T1000 (cell line): ENCODE results near the gene WRAP53.

ENCODE experiments used
- DNase-seq: peaks from one replicate; lab custom pipeline; 2025; ENCODE audit warnings: mixed read lengths; lab: John Stamatoyannopoulos, UW

WRAP53 gene

DNA sequence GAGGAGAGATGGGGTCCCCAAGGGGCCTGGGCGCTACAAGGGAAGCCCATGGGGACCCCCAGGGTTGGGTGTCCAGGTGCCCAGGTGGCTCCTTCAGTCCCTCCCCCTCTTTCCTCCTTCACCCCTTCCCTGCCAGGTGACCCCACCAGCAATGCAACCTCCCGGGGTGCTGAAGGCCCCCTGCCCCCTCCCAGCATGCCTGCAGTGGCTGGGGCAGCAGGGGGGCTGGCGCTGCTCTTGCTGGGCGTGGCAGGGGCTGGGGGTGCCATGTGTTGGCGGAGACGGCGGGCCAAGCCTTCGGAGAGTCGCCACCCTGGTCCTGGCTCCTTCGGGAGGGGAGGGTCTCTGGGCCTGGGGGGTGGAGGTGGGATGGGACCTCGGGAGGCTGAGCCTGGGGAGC is 20.8 kb downstream of the WRAP53 start:
- DNase-seq: no peak

DNA sequence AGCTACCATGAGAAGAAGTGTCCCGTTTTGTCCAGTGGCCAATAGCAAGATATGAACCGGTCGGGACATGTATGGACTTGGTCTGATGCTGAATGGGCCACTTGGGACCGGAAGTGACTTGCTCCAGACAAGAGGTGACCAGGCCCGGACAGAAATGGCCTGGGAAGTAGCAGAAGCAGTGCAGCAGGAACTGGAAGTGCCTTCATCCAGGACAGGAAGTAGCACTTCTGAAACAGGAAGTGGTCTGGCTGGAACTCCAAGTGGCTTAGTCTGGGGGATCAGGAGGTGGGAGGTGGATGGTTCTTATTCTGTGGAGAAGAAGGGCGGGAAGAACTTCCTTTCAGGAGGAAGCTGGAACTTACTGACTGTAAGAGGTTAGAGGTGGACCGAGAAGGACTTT is 22.0 kb downstream of the WRAP53 start:
- DNase-seq: no peak

DNA sequence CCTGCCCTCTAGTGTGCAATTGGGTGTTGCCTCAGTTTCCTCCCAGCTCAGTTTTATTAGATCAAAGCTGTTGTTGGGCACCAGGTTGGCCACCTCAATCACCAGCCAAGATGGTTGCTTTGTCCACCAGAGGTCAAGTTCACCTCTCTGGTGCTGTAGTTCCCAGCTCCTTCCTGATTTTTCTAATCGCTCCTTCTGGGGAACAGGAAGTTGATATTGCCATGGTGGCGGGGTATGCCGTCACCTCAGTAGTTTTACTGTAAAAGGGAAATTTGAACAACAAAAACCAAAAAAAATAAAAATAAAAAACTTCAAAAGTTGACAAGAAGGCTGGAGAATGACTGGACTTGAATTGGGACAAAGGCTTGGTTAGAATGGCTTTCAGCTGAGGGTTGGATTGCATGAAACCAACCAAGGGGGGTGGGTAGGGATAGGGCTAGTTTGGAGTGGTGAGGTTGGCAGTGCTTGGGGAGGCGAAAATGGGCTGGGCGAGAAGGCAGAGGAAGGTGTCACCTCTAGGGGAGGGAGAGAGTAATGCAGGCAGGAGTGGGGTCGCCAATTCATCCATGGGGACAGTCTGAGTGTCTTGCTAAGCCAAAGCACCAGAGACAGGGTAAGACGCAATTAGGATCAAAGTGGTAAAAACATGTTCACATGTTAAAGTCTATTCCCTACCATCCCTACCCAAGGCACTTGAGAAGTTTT is 22.9 kb downstream of the WRAP53 start:
- no peak for DNase-seq

DNA sequence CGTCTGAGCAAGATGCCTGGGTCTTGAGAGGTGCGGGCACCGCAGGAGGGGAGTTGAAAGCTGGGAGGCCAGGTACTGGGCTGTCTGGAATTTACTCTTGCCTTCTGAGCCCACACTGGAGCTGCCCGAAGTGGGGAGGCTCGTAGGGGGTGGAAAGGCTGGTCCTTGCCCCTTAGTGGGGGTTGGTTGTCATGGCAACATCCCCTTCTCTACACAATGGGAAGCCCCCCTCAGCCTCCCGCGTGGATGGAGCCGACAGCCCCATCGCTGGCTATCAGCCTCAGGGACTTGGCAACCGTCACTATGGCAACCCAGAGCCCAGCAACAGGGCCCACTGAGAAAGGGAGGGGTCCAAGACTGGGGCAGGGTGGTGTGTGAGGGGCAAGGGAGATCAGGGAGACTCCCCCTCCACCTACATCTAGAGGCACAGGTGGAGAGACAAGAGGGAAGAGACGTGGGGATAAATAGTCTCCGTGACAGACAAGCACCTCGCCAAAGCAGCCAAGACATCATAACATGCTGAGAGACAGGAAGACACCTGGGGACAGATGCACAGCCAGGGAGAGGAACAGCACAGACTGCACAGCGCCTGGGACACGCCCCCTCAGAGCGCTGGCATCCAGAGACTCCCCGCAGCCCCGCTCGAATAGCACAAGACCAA is 24.0 kb downstream of the WRAP53 start:
- no peak for DNase-seq

DNA sequence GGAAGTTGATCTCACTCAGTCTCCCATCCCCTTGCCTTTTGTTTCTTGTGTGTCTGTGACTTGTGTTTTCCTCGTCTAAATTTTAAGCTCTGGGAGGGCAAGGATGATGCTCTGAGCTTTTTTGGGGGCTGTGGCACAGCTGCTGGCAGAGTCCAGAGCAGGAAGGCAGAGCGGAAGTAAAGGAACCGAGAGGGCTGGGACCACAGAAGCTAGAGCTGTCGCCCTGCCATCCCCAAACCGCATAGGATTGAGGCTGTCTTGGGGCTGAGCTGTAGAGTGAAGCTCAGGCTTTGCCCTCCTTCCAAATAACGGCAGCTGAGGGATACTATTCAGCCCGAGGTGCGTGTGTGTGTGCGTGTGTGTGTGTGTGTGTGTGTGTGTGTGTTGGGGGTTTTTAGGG is 25.5 kb downstream of the WRAP53 start:
- no peak for DNase-seq

DNA sequence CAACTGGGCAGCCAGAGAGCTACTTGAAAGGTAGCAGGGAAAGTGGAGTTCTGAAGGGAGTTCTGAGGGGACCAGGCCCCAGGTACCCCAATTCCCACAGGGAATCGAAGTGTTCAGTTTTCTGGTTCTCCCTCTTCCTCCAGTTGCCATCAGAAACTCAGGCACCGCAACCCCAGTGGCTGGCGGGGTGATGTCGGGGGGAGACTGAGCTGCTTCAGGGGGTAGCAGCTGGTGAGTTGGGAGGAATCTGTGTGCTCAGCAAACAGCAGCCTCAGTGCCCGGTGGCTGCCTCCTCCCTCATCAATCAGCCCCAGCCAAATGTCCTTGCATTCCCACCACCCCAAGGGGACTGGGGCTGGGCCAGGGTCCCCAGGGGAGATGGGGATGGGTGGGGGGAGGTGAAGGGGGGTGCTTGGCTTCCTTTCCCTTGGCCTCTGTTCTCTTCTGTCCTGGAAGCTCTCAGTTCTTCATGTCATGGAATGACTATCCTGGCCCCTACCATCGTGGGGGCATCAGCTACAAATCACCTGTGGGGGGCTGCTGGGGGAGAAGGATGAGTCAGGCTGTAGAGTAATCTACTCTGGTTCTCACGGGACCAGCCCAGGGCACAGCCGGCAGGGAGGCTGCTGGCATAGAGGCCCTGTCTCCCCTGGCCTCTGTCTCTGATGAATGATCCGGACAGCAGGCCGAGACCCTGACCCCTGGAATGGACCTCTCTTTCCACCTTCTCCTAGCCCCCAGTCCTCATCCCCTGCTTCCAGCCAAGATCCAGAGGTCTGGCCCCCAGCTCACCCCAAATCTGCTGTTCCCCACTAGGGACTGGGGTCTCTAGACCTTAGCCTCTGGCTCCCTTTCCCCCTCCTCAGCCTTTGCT is 26.7 kb downstream of the WRAP53 start:
- no peak for DNase-seq

DNA sequence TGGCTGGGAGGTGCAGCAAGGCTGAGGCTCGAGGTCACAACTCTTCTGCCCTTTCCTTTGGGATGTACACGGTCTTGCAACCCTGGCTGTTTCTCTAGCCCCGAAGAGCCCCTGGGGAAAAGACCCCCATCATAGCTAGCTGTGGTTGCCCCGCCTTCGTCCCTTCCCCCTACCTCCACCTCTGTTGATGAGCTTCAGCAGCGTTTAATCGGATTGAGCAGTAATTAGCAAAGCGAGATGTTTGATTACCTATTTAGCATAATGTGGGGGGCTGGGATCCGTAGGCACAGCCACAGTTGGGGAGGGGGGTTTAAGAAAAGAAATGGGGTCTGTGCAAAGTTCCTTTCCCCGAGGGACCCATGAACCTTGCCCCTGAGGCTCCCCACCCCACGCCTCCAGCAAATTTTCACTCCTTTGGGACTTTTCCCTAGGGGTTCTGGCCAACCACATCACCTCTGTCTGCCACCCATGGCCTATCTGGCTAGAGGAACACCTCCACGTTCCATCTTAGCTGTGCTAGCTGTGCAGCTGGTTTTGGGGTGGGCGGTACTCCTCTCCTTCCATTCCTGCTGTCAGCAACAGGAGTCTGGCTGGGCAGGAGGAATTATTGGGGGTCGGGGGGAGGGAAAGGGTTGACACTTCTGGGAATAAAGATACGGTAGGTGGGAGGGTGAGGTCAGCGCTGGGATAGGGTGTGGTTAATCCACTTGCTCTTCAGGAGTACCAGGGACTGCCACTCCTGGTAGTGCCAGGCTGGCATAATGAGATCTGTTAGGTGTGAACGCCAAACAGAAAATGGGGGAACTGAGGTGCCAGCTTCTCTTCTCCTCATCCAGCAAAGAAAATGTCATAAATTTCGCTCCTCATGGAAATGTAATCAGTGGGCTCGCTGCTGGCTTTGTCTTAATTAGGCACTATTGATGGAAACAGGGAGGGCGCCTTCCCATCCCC is 27.9 kb downstream of the WRAP53 start:
- DNase-seq: no peak

DNA sequence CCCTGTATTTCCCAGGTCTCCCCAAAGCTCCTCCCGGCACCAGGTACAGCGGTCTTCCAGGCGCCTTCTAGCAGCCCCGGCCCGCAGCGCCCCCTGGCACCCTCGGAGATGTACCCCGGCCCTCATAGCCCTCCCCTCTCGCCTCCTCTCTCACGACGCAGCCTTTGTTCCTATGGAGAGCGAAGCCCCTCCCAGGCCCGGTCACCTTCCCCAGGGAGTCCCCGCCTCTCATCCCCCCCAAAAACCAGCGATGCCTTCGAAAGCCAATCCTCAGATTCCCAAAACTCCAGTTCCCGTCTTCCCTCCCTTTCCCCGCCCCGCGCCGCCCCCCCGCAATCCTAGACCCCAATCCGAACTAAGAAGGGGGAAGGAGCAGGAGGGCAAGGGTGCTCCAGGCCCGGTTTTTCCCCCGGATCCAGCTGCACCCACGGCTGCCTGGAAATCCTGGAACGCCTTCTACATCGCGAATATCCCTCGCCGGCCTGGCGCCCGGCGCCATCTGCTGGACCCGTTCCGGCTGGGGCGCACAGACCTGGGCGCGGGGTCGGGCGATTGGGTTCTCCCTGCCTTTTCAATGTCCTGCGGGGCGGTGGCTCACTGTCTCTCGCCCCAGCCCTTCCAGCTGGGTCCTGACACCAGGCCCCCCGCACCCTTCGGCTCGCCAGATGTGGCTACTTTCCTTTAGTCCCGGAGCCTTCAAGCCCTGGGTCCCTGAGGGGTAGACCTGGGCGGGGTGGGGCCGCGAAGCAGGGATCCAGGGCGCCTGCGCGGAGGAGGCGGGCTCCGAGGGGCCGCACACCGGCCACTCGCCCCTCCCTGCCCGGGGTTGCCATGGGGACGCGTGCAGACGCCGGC is 28.9 kb downstream of the WRAP53 start, which contains the start of gene DNAH2:
Gene DNAH2, plus strand, starts transcription at position 844 of the 855 bp plus-strand sequence. CDS start 1,991 bp downstream, outside the sequence.
- peak; percentile 80 for DNase-seq

DNA sequence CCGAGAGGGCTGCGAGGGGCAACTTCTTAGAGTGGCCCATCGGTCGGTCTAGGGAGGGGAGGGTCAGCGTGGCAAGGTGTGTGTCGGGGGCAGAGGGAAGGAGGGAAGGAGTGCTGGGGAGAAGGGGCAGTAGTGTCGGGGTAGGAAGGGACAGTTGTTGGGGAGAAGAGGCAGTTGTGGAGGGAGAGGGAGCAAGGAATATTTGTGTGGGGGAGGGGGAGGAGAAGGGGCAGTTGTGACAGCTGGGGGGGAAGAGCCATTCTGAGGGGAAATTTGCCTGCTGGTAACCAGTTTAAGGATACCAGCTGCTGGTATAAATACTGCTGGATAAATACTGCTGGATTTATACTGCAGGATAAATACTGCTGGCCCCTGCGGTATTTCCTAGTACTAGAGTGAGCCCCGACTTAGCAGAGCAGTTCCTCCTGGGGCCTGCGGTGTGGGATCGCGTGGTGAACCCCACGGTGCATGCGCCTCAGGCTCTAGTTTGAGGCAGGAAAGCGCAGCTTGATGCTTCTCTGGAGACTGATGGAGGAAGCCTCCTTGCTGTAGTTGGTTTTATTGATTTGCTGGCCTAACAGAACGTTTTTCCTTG is 29.6 kb downstream of the WRAP53 start:
- DNase-seq: no peak

DNA sequence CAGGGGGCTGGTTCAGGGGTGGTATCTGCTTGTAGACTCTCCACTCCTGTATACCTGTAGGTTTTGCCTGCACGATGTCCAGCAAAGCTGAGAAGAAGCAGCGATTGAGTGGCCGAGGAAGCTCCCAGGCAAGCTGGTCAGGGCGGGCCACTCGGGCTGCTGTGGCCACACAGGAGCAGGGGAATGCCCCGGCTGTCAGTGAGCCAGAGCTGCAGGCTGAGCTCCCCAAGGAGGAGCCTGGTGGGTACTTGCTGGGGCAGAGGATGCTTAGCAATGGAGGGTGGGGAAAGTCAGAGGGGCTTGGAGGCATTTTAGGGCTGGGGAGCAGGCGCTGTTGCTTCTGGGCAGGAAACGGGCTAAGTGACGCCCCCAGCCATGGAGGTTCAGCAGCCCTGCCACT is 31.4 kb downstream of the WRAP53 start:
- no peak for DNase-seq

DNA sequence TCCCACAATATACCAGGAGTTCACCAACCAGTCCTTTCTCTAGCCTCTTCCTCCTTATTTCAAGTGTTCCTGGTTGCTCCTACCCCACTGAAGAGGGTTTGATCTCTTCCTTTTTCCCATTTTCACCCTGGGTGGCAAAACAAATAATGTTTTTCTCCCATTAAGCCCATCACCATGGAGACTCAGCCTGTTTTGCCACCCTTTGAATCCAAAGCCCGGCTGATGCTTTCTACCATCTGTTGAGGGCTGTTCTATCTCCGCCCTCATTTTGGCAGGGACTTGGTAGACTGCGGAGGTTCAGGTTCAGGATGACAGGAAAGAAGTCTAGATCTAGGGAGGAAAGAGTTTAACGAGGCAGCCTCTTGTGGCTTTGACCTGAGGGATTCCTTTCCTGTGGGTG is 31.8 kb downstream of the WRAP53 start:
- no peak for DNase-seq

DNA sequence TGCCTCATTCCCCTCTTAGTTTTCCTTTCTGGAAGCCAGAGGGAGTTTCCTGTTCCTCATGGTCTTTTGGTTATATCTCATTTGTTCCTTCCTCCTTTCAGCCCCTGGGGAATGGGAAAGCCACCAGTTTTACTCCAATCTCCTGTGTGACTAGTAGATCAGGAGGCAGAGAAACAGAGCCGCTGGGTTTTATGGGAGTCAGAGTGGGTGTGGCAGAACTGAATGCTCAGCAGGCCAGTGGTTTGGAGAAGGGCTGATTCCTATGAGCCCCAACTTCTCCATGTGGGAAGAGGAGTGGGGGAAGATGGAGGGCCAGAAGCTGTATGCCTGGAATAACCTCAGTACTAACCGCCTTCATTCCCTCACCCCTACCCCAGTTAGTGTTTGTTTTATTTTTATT is 33.3 kb downstream of the WRAP53 start:
- no peak for DNase-seq

DNA sequence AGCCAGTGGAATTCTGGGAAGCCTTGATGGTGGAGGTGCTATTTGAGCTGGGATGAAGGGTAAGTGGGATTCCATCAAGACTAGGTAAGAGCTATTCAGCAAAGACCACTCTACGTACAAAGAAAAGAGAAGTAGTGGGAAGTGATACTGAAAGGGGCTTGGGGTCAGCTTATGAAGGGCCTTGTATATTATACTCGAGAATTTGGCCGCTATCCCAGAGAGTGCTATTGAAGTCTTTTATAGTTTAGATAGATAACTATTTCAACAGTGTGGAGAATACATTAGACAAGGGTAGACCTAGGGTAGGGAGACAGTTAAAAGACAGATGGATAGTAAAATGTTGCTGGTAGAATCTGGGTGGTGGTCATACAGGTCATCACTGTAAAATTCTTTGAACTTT is 39.6 kb downstream of the WRAP53 start:
- no peak for DNase-seq

DNA sequence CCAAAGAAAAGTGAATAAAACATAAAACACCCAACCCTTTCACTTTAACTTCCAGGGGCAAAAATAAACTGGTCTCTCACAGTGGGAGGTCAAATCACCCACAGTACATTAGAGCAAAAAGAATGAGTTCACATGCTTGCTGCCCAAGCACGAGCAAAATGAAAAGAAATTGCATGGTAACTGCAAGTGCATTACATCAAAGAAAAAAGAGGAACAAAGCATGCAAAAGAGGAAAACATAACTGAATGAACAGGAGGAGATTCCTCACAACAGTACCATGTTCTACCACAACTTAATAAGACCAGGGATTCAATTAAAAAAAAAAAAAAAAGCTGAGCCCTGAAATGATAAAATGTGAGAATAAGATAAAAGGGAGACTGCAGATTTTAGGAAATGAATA is 41.5 kb downstream of the WRAP53 start:
- no peak for DNase-seq

DNA sequence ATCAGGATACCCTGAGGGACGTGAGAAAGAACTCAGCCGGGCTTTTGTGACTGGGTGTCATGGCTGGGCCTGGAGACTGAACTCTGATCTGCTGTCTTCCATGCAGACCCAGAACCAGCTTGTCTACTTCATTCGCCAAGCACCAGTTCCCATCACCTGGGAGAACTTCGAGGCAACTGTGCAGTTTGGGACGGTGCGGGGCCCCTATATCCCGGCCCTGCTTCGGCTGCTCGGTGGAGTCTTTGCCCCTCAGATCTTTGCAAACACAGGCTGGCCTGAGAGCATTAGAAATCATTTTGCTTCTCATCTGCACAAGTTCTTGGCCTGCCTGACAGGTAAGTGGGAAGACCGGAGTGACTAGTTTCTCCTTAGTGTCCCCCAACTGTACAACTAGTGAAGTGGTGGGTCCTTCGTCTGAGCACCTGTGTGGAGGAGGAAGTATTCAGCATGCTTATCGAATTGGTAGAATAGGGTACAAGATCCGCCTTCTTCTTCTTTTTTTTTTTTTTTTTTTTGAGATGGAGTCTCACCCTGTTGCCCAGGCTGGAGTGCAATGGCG is 44.8 kb downstream of the WRAP53 start:
- no peak for DNase-seq

DNA sequence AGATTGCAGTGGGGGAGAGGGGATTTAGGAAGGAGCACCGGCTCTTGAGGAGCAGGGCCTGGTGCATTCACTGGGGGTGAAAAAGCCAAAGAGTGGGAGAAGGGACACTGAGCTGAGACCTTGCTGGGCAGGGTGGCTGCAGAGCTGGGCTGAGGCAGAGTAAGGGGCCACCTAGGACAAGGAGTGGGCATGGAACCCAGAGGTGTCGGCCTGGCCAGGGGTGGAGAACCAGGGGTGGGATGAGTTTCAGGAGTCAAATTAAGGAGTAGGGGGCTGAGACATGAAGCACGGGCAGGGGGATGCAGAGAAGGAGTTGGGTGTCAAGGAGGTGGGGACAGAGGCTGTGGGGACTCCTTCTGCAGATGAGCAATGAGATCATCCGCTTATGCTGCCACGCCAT is 49.3 kb downstream of the WRAP53 start:
- DNase-seq: no peak

DNA sequence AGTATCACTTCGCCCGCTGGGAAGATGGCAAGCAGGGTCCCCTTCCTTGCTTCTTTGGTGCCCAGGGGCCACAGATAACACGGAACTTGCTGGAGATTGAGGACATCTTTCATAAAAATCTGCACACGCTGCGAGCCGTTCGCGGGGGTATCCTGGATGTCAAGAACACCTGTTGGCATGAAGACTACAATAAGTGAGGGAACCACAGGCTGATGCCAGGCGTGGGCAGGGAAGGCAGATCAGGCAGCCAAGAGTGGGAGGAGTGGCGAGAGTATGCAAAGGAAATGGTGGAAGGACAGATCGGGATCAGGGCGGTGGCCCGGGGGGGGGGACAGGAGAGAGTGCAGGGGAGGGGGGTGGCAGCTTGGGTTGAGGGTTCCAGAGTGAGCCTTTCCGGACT is 51.5 kb downstream of the WRAP53 start:
- no peak for DNase-seq

DNA sequence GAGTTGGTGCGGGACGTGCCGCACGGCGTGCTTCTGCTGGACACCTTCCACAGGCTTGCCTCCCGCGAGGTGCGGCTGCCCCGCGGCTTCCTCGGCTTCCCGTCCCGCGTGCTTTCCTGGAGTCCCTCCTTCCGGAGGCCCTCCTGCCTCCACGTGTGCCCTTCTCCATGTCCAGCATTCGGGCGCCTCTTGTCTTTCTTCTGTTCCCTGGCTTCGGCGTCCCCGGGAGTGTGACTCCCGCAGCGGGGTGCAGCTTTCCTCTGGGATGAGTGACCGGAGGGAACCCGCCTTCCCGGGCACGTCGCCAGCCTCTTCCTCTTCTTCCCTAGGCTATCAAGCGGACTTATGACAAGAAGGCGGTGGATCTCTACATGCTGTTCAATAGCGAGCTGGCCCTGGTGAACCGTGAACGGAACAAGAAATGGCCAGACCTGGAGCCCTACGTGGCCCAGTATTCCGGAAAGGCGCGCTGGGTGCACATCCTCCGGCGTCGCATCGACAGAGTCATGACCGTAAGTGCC is 52.3 kb downstream of the WRAP53 start:
- no peak for DNase-seq

DNA sequence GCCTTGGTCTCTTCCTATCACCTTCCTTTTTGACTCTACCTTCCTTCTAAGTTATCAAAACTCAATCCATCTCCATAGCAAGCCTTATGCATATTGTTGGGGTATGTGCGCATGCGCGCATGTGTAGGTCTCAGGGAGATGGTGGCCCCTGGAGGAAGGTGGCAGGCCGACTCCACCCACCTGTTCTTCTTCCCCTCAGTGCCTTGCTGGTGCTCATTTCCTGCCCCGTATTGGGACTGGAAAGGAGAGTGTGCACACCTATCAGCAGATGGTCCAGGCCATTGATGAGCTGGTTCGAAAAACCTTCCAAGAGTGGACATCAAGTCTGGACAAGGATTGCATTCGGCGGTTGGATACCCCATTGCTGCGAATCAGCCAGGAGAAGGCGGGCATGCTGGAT is 54.5 kb downstream of the WRAP53 start:
- no peak for DNase-seq

DNA sequence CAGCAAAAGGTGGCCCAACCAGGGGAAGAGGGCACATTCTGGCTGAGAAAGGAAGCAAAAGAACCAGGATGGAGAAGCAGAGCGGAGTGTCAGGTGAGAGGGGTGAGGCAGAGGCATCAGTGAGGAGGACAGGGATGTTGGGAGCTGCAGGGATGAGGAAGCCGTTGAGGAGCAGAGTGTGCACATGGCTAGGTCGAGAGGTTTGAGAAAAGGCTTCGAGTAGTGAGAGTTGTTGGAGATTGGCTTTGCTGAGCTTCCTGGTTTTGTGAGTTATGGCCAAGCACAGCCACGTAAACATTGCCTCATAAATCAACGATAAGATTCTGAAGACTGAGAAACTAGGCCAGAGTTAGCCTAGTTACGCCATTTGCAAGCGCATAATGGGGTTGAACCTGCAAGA is 56.1 kb downstream of the WRAP53 start:
- DNase-seq: no peak
